ENCODE measurements around the gene ATP5MC2. TPM values are rescaled to one million over a fixed set of nuclear protein-coding genes. Genes with fewer than 3 reads are reported as not detected.

The ATP5MC2 gene
- polyA plus RNA-seq, 1 of the 3 experiments (the other 2 are of a cell fraction) = 319 TPM

GRCh38 chr12:53674977-53675700 is 744 bp downstream of the ATP5MC2 start:
- CTCF ChIA-PET = interaction anchor here (0.6 to 8.3 kb wide), 55 partner anchors 8 to 627 kb away, joined by 3 to 120 read pairs (median 5); partner anchors contain the start of gene AAAS
- no peak for DNase-seq
- H3K79me2 ChIP-seq (ENCODE audit: insufficient read depth) = peaks cover 46% of the 10 kb centered on the region

More at GRCh38 chr12:53674977-53675700, 744 bp downstream of the ATP5MC2 start:
- H3F3A ChIP-seq (replicated peaks; ENCODE audit: insufficient read depth) = peaks cover 5% of the 10 kb centered on the region
- H3K4me3 ChIP-seq (ENCODE audit: low read depth in 2 of 2, low read length in 1 of 2) = peak overlapping the region; percentile 70 to 75
- peak overlapping the region; percentile 74 for H3K9ac ChIP-seq
- peak overlapping the region; percentile 44 to 91 for H3K27ac ChIP-seq (ENCODE audit: low read depth in 2 of 2, low read length in 1 of 2)
- H3K4me2 ChIP-seq = peak overlapping the region; percentile 87
- H4K20me1 ChIP-seq (ENCODE audit: insufficient read depth) = no peaks in the 10 kb centered on the region
- no peaks in the 10 kb centered on the region for H3K9me3 ChIP-seq
- POLR2A ChIA-PET = interaction anchor here (0.6 to 2.3 kb wide), 7 partner anchors 8 to 590 kb away, joined by 3 to 16 read pairs (median 4); partner anchors contain the start of genes ATF7 and TARBP2
- no peaks in the 10 kb centered on the region for H3K9me2 ChIP-seq
- peaks cover 18 to 35% of the 10 kb centered on the region in 2 experiments for H3K36me3 ChIP-seq (replicated peaks in 1 of 2; ENCODE audit: control insufficient read depth in 1 of 2, insufficient read depth in 2 of 2, low read length in 1 of 2)
- WGBS (ENCODE audit: low lambda C conversion rate) = 17% methylated on average over 8 of the region's 8 CpGs
- H3K4me1 ChIP-seq (ENCODE audit: control insufficient read depth in 1 of 2, insufficient read depth in 2 of 2, low read depth in 1 of 2, low read length in 1 of 2) = peaks cover 0 to 8% of the 10 kb centered on the region in 2 experiments; a peak in 2 of 4 replicates
- peak overlapping the region; percentile 70; the same call in 1 of the 2 replicates for H2AFZ ChIP-seq (ENCODE audit: low read depth)
- no peaks in the 10 kb centered on the region for H3K27me3 ChIP-seq (ENCODE audit: insufficient read depth)
- no peak for TF ChIP-seq YY1 (IDR thresholded peaks at IDR 0.05; ENCODE audit: low read depth)
- TF ChIP-seq RCOR1 (IDR thresholded peaks at IDR 0.05; ENCODE audit: low read length) = no peak
- no peak for TF ChIP-seq TCF12 (IDR thresholded peaks at IDR 0.05)
- TF ChIP-seq SMC3 (IDR thresholded peaks at IDR 0.05; ENCODE audit: low read depth, low read length) = no peak
- TF ChIP-seq TEAD4 (IDR thresholded peaks at IDR 0.05; ENCODE audit: borderline replicate concordance, insufficient read depth) = no peak
- TF ChIP-seq RFX5 (IDR thresholded peaks at IDR 0.05; ENCODE audit: low read length) = no peak
- no peak for TF ChIP-seq PBX3 (IDR thresholded peaks at IDR 0.05)
- no peak for TF ChIP-seq MXI1 (IDR thresholded peaks at IDR 0.05; ENCODE audit: low read depth, low read length)
- TF ChIP-seq IRF3 (IDR thresholded peaks at IDR 0.05; ENCODE audit: low read depth, low read length) = no peak
- TF ChIP-seq SIN3A (IDR thresholded peaks at IDR 0.05; ENCODE audit: borderline replicate concordance, low read depth, low read length) = no peak
- no peak for TF ChIP-seq ZBTB33 (IDR thresholded peaks at IDR 0.05; ENCODE audit: borderline replicate concordance, low read depth)
- no peak for TF ChIP-seq GATA2 (CRISPR knock-in tag; IDR thresholded peaks at IDR 0.05)
- TF ChIP-seq USF2 (IDR thresholded peaks at IDR 0.05; ENCODE audit: borderline replicate concordance, low read depth, low read length) = no peak

Measured in SK-N-SH (cell line).